ENCODE measurements around the gene CLASP2. TPM values are rescaled to one million over a fixed set of nuclear protein-coding genes. Genes with fewer than 3 reads are reported as not detected.

The CLASP2 gene
- total RNA-seq, 4 donors from 2014 or later = 64.2 to 115 (median 92.1) TPM

DNA sequence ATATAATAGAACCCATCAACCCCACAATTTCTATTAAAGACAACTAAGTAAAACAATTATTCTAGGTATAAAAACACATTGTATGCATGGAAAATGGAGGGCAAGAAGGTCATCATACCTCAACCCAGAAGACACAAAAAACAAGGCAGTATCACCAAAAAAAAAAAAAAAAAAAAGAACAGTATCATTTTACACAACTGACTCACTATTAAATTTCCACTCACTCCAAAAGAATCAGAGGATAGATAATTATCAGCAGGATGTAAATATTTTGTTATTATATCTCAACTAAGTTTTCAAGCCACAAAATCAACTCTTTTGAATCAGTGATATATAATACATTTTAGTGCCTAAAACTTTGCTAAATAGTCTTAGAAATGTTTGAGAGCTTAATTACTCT lies 55.0 kb downstream of the CLASP2 start:
- H3K27me3 ChIP-seq = no peaks in the 10 kb centered on the region
- H3K9me3 ChIP-seq = no peaks in the 10 kb centered on the region
- peaks cover 0 to 13% of the 10 kb centered on the region in 2 donors for H3K4me1 ChIP-seq
- no peak overlapping the region for H3K27ac ChIP-seq
- TF ChIP-seq, protein P1, sequence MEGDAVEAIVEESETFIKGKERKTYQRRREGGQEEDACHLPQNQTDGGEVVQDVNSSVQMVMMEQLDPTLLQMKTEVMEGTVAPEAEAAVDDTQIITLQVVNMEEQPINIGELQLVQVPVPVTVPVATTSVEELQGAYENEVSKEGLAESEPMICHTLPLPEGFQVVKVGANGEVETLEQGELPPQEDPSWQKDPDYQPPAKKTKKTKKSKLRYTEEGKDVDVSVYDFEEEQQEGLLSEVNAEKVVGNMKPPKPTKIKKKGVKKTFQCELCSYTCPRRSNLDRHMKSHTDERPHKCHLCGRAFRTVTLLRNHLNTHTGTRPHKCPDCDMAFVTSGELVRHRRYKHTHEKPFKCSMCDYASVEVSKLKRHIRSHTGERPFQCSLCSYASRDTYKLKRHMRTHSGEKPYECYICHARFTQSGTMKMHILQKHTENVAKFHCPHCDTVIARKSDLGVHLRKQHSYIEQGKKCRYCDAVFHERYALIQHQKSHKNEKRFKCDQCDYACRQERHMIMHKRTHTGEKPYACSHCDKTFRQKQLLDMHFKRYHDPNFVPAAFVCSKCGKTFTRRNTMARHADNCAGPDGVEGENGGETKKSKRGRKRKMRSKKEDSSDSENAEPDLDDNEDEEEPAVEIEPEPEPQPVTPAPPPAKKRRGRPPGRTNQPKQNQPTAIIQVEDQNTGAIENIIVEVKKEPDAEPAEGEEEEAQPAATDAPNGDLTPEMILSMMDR (IDR thresholded peaks at IDR 0.05) = no peak
- no peak for TF ChIP-seq POLR2A (IDR thresholded peaks at IDR 0.05)
- no peaks in the 10 kb centered on the region for H3K36me3 ChIP-seq
- intact Hi-C loops (cut with DNase I) = no loop called here
- no peak overlapping the region for H3K4me3 ChIP-seq (replicated peaks in 1 of 3)
- no peak for DNase-seq

DNA sequence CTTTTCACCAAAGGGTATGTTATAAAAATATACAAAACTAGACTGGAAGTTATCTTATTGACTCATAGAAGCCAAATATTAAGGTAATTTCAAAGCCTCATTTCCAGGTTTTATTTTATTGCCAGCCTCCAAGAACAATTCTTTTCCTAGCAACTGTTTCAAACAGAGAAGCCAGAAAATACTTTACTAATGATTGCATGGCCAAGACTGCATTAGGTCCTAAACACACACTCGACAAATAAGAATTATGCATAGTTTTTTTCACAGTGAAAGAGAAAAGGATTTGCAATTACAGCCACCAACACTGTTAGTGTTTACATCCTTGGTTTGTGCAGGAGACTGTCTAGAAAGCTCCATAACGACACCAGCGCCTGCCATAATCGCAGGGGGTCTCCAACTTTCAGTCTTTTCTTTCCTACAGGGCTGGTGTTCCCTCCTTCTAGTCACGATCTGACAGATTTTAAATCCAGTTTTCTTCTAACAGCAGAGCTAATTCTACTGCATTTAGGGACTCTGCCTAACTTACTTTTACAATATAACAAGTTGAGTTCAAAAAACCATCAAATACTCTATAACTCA lies 58.1 kb downstream of the CLASP2 start:
- whole genome bisulfite sequencing, 2 donors = 78 to 82% methylated on average over 5 of the region's 5 CpGs
- DNase-seq = no peak
- Histone ChIP-seq H3K36me3 (no peaks in the 10 kb centered on the region), H3K27me3 (no peaks in the 10 kb centered on the region), H3K27ac (peak overlapping the region; percentile 17 to 39 (median 28)), H3K4me1 (peaks cover 0 to 14% of the 10 kb centered on the region in 2 donors), H3K9me3 (no peaks in the 10 kb centered on the region), H3K4me3 (replicated peaks in 1 of 3) (peak overlapping the region in 1 of 3 donors; percentile 25)
- intact Hi-C loops (cut with DNase I) = no loop called here
- TF ChIP-seq, protein P1 (IDR thresholded peaks at IDR 0.05) = no peak
- TF ChIP-seq POLR2A (IDR thresholded peaks at IDR 0.05) = no peak

DNA sequence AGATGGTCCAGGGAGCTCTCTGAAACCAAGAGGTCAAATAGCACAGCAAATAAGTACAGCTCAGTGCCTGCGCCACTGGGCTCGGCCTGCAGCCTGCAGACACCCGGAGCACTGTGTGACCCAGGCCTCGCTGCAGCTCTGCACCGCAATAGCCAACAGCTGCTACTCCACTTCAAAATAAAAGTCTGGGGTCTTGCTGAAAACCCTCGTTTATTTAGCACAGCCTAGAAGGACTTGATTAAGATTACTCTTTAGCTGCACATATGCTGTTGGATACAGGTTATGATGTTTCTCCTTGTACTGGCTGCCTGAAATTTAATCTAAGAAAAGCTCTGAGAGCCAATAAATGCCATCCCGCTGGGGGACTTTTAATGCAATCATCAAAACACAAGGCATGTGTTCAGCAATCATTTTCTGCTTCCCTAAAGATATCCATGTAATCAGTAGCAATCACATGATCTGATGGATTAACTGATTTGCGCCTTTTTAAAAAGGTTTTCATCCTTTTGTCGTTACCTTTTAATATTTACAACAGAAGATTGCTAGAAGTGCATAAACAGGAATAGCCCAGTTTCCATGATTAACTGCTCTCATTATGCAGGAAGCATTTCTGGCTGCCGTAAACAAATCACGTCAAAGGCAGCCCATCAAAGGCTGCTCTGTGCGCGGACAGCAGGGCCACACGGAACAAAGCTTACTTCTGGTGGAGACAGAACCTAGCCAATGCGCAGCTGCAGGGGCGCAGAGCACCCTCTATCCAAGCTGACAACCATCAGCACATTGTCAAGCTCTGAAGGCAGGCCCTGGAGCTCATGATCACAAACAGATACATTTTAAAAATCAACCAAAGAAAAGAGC lies 58.8 kb downstream of the CLASP2 start:
- TF ChIP-seq, protein P1 (IDR thresholded peaks at IDR 0.05) = no peak
- no peak for TF ChIP-seq POLR2A (IDR thresholded peaks at IDR 0.05)
- Histone ChIP-seq H3K27me3 (no peaks in the 10 kb centered on the region), H3K27ac (peak overlapping the region; percentile 17 to 39 (median 28)), H3K4me1 (peaks cover 0 to 14% of the 10 kb centered on the region in 2 donors), H3K36me3 (no peaks in the 10 kb centered on the region), H3K4me3 (replicated peaks in 1 of 3) (peak overlapping the region in 2 of 3 donors; percentile 0 to 25), H3K9me3 (no peaks in the 10 kb centered on the region)
- peak; percentile 28 to 44 for DNase-seq
- intact Hi-C loops (cut with DNase I) = no loop called here
- WGBS, 2 donors = 15 to 21% methylated on average over 16 of the region's 16 CpGs

DNA sequence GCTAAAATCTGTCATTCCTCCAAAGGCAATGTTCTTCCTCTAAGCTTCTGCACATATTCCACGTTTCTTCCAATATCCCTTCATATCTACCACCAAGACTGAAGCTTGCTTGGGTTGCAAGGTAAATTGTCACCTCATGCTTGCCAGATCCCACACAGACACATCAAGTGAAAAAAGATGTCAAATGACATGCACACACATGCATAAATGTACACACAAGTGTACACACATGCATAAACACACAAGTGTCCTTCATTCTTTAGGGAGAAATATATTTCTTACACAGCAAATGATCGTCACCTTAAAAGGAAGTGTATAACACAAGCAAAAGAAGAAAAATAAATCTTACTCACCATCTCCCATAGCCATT lies 59.4 kb downstream of the CLASP2 start:
- TF ChIP-seq, protein P1 (IDR thresholded peaks at IDR 0.05) = no peak
- no peak for TF ChIP-seq POLR2A (IDR thresholded peaks at IDR 0.05)
- Histone ChIP-seq H3K36me3 (no peaks in the 10 kb centered on the region), H3K27ac (peak overlapping the region in 1 of 3 donors; percentile 17), H3K4me3 (replicated peaks in 1 of 3) (peak overlapping the region in 1 of 3 donors; percentile 0), H3K27me3 (no peaks in the 10 kb centered on the region), H3K4me1 (peaks cover 0 to 14% of the 10 kb centered on the region in 2 donors), H3K9me3 (no peaks in the 10 kb centered on the region)
- no peak for DNase-seq
- 42 to 51% methylated on average over 2 of the region's 2 CpGs for WGBS, 2 donors
- intact Hi-C loops (cut with DNase I) = no loop called here

DNA sequence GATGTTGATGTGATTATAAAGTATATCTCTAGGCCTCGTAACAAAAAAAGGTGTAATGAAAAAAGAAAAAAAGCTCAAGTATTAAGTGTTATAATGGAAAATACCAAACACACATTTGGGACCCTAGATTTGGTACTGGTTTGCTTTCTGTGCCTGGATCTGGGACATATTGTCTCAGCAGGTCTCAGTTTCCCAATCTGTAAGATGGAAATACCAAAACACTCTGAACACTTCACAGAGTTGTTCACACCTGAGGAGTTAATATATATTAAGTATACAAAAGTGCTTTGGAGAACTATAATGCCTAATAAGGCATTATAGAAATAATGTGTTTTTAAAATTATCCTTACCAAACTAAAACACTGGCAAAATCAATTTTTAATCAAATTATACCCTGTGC lies 60.0 kb downstream of the CLASP2 start:
- Histone ChIP-seq H3K27me3 (no peaks in the 10 kb centered on the region), H3K9me3 (no peaks in the 10 kb centered on the region), H3K36me3 (no peaks in the 10 kb centered on the region), H3K27ac (no peak overlapping the region), H3K4me3 (replicated peaks in 1 of 3) (no peak overlapping the region), H3K4me1 (peaks cover 0 to 14% of the 10 kb centered on the region in 2 donors)
- no peak for TF ChIP-seq POLR2A (IDR thresholded peaks at IDR 0.05)
- TF ChIP-seq, protein P1 (IDR thresholded peaks at IDR 0.05) = no peak
- 92 to 98% methylated on average over 1 of the region's 1 CpG for WGBS, 2 donors
- DNase-seq = no peak
- intact Hi-C loops (cut with DNase I) = no loop called here

Data from thyroid gland (tissue), 4 donors.